ENCODE measurements around the gene HTRA3. TPM values are rescaled to one million over a fixed set of nuclear protein-coding genes. Genes with fewer than 3 reads are reported as not detected.

Gene HTRA3
- total and polyA plus RNA-seq, 2 of the 8 experiments (the other 6 are each of a cell fraction or from before 2014, with no cell fraction given), result 3.2 to 5.8 TPM

DNA sequence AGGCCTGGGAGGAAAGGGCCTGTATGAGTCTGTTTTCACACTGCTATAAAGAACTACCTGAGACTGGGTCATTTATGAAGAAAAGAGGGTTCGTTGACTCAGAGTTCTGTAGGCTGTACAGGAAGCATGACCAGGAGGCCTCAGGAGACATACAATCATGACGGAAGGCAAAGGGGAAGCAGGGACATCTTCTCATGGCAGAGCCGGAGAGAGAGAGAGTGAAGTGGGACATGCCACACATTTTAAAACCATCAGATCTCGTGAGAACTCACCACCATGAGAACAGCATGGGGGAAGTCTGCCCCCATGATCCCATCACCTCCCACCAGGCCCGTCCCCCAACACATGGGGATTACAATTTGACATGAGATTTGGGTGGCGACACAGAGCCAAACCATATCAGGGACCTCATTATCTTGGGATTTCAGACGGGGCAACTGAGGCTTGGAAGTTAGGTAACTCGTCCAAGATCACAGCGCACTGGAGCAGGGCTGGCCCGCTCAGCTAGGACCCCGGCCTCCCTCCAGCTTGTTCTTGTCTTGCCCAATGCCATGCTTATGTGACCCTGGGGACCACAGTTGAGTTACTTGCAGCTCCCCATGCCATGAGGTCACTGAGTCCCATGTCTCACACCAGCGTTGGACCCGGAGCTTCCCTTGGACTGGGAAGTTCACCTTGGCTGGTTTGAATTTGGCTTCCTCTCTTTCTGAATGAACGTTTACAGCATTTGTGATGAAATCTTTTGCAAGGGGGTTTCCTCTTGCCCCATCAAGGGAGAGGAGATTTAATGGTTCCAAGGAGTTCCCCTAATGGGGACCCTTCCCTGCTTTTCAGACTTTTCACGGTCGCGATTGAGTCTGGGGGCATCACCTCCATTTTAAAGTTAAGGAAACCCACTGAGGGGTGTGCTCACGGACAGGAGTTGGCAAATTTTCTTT is 18.1 kb downstream of the HTRA3 start:
- peaks cover 0 to under 1% of the 10 kb centered on the region in 2 experiments for H4K20me1 ChIP-seq (replicated peaks in 1 of 2; ENCODE audit: control insufficient read depth in 1 of 2, insufficient read depth in 2 of 2, low read length in 2 of 2)
- H3K4ac ChIP-seq (replicated peaks; ENCODE audit: insufficient read length, low read depth, low read length), result no peak overlapping the region
- no peaks in the 10 kb centered on the region for H3K79me1 ChIP-seq (ENCODE audit: low read depth, low read length)
- no peaks in the 10 kb centered on the region for H3K9me3 ChIP-seq (ENCODE audit: insufficient read depth in 2 of 2, low read depth in 1 of 2, low read length in 1 of 2)
- ChIA-PET POLR2A (ENCODE audit: partially characterized antibody) (no interaction called here), CTCF (ENCODE audit: partially characterized antibody) (interaction anchor here (1.5 to 1.8 kb wide), 2 partner anchors 33 to 114 kb away, joined by 4 to 5 read pairs; no protein-coding TSS in a partner anchor)
- H3K14ac ChIP-seq (ENCODE audit: insufficient read length), result no peak overlapping the region
- FAIRE-seq (no peak), DNase-seq (ENCODE audit: low read depth in 1 of 2, low spot score in 2 of 2) (no peak)
- no peak overlapping the region for H2BK15ac ChIP-seq (ENCODE audit: low read length)
- no peak overlapping the region for H2AK5ac ChIP-seq (ENCODE audit: low read depth, low read length)
- H2BK12ac ChIP-seq (ENCODE audit: low read depth, low read length), result no peak overlapping the region
- H2BK120ac ChIP-seq (replicated peaks; ENCODE audit: low read depth, low read length), result no peak overlapping the region
- no peak for TF ChIP-seq ASH2L (IDR thresholded peaks at IDR 0.05; ENCODE audit: low read length)
- TF ChIP-seq EP300 (IDR thresholded peaks at IDR 0.05; ENCODE audit: borderline replicate concordance in 1 of 2, low read depth in 2 of 2, low read length in 2 of 2), result no peak
- TF ChIP-seq NANOG (IDR thresholded peaks at IDR 0.05; ENCODE audit: insufficient read depth, low read depth, low read length, poor library complexity, severe bottlenecking), result no peak
- H3K56ac ChIP-seq (replicated peaks; ENCODE audit: insufficient read length, low read depth, low read length), result no peak overlapping the region
- H2BK20ac ChIP-seq (ENCODE audit: low read length), result no peak overlapping the region
- no peaks in the 10 kb centered on the region for H3K27me3 ChIP-seq (replicated peaks in 1 of 4; ENCODE audit: control insufficient read depth in 3 of 4, extremely low read depth in 1 of 4, insufficient read depth in 3 of 4, low read length in 3 of 4)
- H3K4me1 ChIP-seq (replicated peaks in 1 of 4; ENCODE audit: control insufficient read depth in 3 of 4, insufficient read depth in 4 of 4, low read length in 3 of 4), result no peaks in the 10 kb centered on the region
- no peak overlapping the region for H4K91ac ChIP-seq (replicated peaks; ENCODE audit: insufficient read length, low read length)
- no peak overlapping the region for H4K5ac ChIP-seq (ENCODE audit: insufficient read length, low read depth, low read length)
- no peak overlapping the region for H3K23ac ChIP-seq (ENCODE audit: insufficient read length)
- H3K36me3 ChIP-seq (ENCODE audit: control insufficient read depth in 2 of 4, insufficient read depth in 4 of 4, low read length in 3 of 4), result no peaks in the 10 kb centered on the region
- H3K4me3 ChIP-seq (ENCODE audit: extremely low read depth in 1 of 4, insufficient read depth in 2 of 4, low read depth in 3 of 4, low read length in 4 of 4), result no peak overlapping the region
- H4K8ac ChIP-seq (ENCODE audit: extremely low read depth, insufficient read depth, low read length), result no peak overlapping the region
- H3K18ac ChIP-seq (ENCODE audit: extremely low read depth, low read length), result no peak overlapping the region
- H2BK5ac ChIP-seq (ENCODE audit: low read depth, low read length), result no peak overlapping the region
- H3K27ac ChIP-seq (ENCODE audit: low read depth, low read length), result no peak overlapping the region
- no peak overlapping the region for H2AFZ ChIP-seq (ENCODE audit: low read length)
- H3K4me2 ChIP-seq (ENCODE audit: insufficient read depth in 1 of 2, low read depth in 2 of 2, low read length in 2 of 2), result no peak overlapping the region
- WGBS, 2 experiments (ENCODE audit: extremely low coverage in 1 of 2, insufficient coverage in 1 of 2, insufficient read length in 1 of 2, insufficient replicate concordance in 2 of 2, low coverage in 1 of 2, low lambda C conversion rate in 2 of 2, missing lambda C conversion rate in 1 of 2), result 89% methylated on average over 18 of the region's 18 CpGs; no CpG with 5 or more reads in 1 of the 2 experiments
- H3K9ac ChIP-seq (replicated peaks in 1 of 4; ENCODE audit: extremely low read depth in 1 of 4, low read depth in 3 of 4, low read length in 3 of 4), result no peak overlapping the region
- no peaks in the 10 kb centered on the region for H3K79me2 ChIP-seq (ENCODE audit: control insufficient read depth in 1 of 2, insufficient read depth in 2 of 2, low read length in 2 of 2)
- no peaks in the 10 kb centered on the region for H3K23me2 ChIP-seq (ENCODE audit: low read depth, low read length)

Data from H1 (cell line).